Measurements from ENCODE around the gene SON. TPM values are rescaled to one million over a fixed set of nuclear protein-coding genes. Genes with fewer than 3 reads are reported as not detected.

SON gene
- total and polyA plus RNA-seq, 2 of the 13 experiments (the other 11 are each of a cell fraction or from before 2014, with no cell fraction given): 61.3 to 78.3 TPM

DNA sequence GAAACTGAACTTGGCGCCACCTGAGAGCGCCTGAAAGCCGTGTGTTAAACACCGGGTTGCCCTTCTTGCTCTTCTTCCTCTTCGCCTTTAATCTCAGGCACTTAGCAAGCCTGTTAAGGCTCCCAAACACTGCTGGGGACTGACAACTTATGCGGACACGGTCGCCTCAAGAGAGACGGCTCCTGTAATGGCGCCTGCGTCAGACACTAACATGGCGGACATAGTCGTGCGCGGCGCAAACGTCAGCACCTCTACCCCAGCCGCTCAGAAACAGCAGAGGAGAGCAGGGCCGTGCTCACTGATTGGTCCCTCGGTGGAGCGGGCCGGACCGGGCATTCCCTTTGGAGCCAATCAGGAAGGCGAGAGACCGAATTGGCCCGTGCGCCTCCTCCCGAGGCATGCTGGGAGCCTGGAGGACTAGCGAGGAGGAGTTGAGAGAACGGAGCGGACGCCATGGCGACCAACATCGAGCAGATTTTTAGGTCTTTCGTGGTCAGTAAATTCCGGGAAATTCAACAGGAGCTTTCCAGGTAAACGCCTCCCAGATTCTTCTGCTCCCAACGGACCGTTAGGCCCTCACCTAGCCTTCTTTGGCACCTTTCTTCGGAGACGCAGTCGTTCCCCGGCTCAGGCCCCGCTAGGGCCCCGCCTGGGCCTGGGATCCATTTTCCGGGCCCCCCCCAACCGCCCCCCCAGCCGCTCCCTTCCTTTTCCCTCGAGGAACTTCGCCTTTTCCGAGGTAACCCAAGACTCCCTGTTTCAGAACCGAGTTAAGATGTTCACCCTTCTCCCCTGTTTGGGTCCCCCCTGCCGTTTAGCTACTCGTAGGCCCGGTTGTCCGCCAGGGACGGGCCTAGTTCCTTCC, at the start of gene SON (continued):
- TF ChIP-seq, protein P1, sequence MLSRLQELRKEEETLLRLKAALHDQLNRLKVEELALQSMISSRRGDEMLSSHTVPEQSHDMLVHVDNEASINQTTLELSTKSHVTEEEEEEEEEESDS (CRISPR knock-in tag; IDR thresholded peaks at IDR 0.05; ENCODE audit: borderline replicate concordance): no peak
- TF ChIP-seq HNRNPH1 (optimal IDR thresholded peaks at IDR 0.05; ENCODE audit: low read depth, low read length) (no peak), ARNT (IDR thresholded peaks at IDR 0.05) (no peak), TBX3 (IDR thresholded peaks at IDR 0.05; ENCODE audit: borderline replicate concordance) (peak; percentile 50; the same call in 1 of the 2 replicates), ZSCAN29 (CRISPR knock-in tag; conservative IDR thresholded peaks at IDR 0.05) (no peak; the same call in 1 of the 2 replicates), ZNF282 (IDR thresholded peaks at IDR 0.05; ENCODE audit: partially characterized antibody) (no peak), ZNF496 (CRISPR knock-in tag; IDR thresholded peaks at IDR 0.05; ENCODE audit: insufficient replicate concordance) (no peak), ZNF550 (CRISPR knock-in tag; IDR thresholded peaks at IDR 0.05; ENCODE audit: borderline replicate concordance) (no peak), ZNF256 (CRISPR knock-in tag; conservative IDR thresholded peaks at IDR 0.05) (no peak), ZNF431 (CRISPR knock-in tag; IDR thresholded peaks at IDR 0.05; ENCODE audit: borderline replicate concordance, low read depth) (no peak)
- TF ChIP-seq, protein P2, sequence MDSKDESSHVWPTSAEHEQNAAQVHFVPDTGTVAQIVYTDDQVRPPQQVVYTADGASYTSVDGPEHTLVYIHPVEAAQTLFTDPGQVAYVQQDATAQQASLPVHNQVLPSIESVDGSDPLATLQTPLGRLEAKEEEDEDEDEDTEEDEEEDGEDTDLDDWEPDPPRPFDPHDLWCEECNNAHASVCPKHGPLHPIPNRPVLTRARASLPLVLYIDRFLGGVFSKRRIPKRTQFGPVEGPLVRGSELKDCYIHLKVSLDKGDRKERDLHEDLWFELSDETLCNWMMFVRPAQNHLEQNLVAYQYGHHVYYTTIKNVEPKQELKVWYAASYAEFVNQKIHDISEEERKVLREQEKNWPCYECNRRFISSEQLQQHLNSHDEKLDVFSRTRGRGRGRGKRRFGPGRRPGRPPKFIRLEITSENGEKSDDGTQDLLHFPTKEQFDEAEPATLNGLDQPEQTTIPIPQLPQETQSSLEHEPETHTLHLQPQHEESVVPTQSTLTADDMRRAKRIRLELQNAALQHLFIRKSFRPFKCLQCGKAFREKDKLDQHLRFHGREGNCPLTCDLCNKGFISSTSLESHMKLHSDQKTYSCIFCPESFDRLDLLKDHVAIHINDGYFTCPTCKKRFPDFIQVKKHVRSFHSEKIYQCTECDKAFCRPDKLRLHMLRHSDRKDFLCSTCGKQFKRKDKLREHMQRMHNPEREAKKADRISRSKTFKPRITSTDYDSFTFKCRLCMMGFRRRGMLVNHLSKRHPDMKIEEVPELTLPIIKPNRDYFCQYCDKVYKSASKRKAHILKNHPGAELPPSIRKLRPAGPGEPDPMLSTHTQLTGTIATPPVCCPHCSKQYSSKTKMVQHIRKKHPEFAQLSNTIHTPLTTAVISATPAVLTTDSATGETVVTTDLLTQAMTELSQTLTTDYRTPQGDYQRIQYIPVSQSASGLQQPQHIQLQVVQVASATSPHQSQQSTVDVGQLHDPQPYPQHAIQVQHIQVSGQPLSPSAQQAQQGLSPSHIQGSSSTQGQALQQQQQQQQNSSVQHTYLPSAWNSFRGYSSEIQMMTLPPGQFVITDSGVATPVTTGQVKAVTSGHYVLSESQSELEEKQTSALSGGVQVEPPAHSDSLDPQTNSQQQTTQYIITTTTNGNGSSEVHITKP (CRISPR knock-in tag; IDR thresholded peaks at IDR 0.05; ENCODE audit: low read depth): no peak
- TF ChIP-seq, protein P3, sequence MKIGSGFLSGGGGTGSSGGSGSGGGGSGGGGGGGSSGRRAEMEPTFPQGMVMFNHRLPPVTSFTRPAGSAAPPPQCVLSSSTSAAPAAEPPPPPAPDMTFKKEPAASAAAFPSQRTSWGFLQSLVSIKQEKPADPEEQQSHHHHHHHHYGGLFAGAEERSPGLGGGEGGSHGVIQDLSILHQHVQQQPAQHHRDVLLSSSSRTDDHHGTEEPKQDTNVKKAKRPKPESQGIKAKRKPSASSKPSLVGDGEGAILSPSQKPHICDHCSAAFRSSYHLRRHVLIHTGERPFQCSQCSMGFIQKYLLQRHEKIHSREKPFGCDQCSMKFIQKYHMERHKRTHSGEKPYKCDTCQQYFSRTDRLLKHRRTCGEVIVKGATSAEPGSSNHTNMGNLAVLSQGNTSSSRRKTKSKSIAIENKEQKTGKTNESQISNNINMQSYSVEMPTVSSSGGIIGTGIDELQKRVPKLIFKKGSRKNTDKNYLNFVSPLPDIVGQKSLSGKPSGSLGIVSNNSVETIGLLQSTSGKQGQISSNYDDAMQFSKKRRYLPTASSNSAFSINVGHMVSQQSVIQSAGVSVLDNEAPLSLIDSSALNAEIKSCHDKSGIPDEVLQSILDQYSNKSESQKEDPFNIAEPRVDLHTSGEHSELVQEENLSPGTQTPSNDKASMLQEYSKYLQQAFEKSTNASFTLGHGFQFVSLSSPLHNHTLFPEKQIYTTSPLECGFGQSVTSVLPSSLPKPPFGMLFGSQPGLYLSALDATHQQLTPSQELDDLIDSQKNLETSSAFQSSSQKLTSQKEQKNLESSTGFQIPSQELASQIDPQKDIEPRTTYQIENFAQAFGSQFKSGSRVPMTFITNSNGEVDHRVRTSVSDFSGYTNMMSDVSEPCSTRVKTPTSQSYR (CRISPR knock-in tag; IDR thresholded peaks at IDR 0.05; ENCODE audit: borderline replicate concordance): peak; percentile 30; the same call in 1 of the 2 replicates
- TF ChIP-seq, protein P4, sequence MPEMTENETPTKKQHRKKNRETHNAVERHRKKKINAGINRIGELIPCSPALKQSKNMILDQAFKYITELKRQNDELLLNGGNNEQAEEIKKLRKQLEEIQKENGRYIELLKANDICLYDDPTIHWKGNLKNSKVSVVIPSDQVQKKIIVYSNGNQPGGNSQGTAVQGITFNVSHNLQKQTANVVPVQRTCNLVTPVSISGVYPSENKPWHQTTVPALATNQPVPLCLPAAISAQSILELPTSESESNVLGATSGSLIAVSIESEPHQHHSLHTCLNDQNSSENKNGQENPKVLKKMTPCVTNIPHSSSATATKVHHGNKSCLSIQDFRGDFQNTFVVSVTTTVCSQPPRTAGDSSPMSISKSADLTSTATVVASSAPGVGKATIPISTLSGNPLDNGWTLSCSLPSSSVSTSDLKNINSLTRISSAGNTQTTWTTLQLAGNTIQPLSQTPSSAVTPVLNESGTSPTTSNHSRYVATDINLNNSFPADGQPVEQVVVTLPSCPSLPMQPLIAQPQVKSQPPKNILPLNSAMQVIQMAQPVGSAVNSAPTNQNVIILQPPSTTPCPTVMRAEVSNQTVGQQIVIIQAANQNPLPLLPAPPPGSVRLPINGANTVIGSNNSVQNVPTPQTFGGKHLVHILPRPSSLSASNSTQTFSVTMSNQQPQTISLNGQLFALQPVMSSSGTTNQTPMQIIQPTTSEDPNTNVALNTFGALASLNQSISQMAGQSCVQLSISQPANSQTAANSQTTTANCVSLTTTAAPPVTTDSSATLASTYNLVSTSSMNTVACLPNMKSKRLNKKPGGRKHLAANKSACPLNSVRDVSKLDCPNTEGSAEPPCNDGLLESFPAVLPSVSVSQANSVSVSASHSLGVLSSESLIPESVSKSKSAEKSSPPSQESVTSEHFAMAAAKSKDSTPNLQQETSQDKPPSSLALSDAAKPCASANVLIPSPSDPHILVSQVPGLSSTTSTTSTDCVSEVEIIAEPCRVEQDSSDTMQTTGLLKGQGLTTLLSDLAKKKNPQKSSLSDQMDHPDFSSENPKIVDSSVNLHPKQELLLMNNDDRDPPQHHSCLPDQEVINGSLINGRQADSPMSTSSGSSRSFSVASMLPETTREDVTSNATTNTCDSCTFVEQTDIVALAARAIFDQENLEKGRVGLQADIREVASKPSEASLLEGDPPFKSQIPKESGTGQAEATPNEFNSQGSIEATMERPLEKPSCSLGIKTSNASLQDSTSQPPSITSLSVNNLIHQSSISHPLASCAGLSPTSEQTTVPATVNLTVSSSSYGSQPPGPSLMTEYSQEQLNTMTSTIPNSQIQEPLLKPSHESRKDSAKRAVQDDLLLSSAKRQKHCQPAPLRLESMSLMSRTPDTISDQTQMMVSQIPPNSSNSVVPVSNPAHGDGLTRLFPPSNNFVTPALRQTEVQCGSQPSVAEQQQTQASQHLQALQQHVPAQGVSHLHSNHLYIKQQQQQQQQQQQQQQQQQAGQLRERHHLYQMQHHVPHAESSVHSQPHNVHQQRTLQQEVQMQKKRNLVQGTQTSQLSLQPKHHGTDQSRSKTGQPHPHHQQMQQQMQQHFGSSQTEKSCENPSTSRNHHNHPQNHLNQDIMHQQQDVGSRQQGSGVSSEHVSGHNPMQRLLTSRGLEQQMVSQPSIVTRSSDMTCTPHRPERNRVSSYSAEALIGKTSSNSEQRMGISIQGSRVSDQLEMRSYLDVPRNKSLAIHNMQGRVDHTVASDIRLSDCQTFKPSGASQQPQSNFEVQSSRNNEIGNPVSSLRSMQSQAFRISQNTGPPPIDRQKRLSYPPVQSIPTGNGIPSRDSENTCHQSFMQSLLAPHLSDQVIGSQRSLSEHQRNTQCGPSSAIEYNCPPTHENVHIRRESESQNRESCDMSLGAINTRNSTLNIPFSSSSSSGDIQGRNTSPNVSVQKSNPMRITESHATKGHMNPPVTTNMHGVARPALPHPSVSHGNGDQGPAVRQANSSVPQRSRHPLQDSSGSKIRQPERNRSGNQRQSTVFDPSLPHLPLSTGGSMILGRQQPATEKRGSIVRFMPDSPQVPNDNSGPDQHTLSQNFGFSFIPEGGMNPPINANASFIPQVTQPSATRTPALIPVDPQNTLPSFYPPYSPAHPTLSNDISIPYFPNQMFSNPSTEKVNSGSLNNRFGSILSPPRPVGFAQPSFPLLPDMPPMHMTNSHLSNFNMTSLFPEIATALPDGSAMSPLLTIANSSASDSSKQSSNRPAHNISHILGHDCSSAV (CRISPR knock-in tag; IDR thresholded peaks at IDR 0.05; ENCODE audit: borderline replicate concordance): no peak

Measured in HepG2 (cell line).